LNCaP clone FGC (cell line): Measurements from ENCODE around the gene EID3.
"Not testable (repeated sequence)": the region's sequence is repeated elsewhere in the genome, so short reads cannot be mapped to it uniquely, and the experiment has no call there.

ENCODE experiments used
- DNase-seq: peaks from one replicate; pipeline ENCODE4 v3.0.0-alpha.2; 2011; ENCODE audit warnings: low read depth
- H3K4me3 ChIP-seq: 2 replicates; pipeline ENCODE4 v1.5.1; 2011; ENCODE audit warnings: mild to moderate bottlenecking, low read depth, low read length, control low read depth
- CTCF ChIP-seq: IDR thresholded peaks from 2 replicates; pipeline ENCODE4 v1.5.1; 2012; ENCODE audit warnings: mild to moderate bottlenecking; ENCODE audit not compliant: control insufficient read depth, insufficient read depth; ENCODE audit errors: extremely low read depth

The EID3 gene

GRCh38 chr12:104319918-104320626, 16.5 kb downstream of the EID3 start:
- TF ChIP-seq CTCF, result no peak
- no peak for DNase-seq

GRCh38 chr12:104320627-104321024, 17.1 kb downstream of the EID3 start:
- DNase-seq, result no peak
- no peak overlapping the region for H3K4me3 ChIP-seq
- no peak for TF ChIP-seq CTCF

More at GRCh38 chr12:104319918-104320626, 16.5 kb downstream of the EID3 start:
- H3K4me3 ChIP-seq, result no peak overlapping the region

GRCh38 chr12:104321949-104322348, 18.4 kb downstream of the EID3 start:
- no peak overlapping the region for H3K4me3 ChIP-seq
- TF ChIP-seq CTCF, result no peak
- DNase-seq, result no peak

- H3K4me3 ChIP-seq, DNase-seq: not testable (repeated sequence)
Observed at GRCh38 chr12:104322533-104322932, 19.0 kb downstream of the EID3 start.

GRCh38 chr12:104323899-104324298, 20.4 kb downstream of the EID3 start:
- no peak for TF ChIP-seq CTCF
- no peak for DNase-seq
- no peak overlapping the region for H3K4me3 ChIP-seq

GRCh38 chr12:104328278-104328677, 24.7 kb downstream of the EID3 start:
- not testable (repeated sequence) for DNase-seq

GRCh38 chr12:104328790-104329189, 25.3 kb downstream of the EID3 start:
- no peak overlapping the region for H3K4me3 ChIP-seq
- no peak for DNase-seq
- no peak for TF ChIP-seq CTCF

More at GRCh38 chr12:104328278-104328677, 24.7 kb downstream of the EID3 start:
- not testable (repeated sequence) for H3K4me3 ChIP-seq
